Panc1 (cell line): Measurements from ENCODE around the gene TTLL11.

Source experiments
- POLR2AphosphoS5 ChIP-seq: IDR thresholded peaks from 2 replicates; pipeline ENCODE4 v1.6.1; 2012; ENCODE audit warnings: mild to moderate bottlenecking, low read depth, low read length, moderate library complexity
- TCF7L2 ChIP-seq: IDR thresholded peaks from 2 replicates; pipeline ENCODE4 v1.6.1; 2011; ENCODE audit warnings: mild to moderate bottlenecking, low read depth, low read length, inconsistent platforms
- TF ChIP-seq, protein P1 (sequence below): fragments of 450-650 bp; IDR thresholded peaks from 2 replicates; pipeline ENCODE4 v1.5.1; 2017; ENCODE audit warnings: mild to moderate bottlenecking

DNA sequence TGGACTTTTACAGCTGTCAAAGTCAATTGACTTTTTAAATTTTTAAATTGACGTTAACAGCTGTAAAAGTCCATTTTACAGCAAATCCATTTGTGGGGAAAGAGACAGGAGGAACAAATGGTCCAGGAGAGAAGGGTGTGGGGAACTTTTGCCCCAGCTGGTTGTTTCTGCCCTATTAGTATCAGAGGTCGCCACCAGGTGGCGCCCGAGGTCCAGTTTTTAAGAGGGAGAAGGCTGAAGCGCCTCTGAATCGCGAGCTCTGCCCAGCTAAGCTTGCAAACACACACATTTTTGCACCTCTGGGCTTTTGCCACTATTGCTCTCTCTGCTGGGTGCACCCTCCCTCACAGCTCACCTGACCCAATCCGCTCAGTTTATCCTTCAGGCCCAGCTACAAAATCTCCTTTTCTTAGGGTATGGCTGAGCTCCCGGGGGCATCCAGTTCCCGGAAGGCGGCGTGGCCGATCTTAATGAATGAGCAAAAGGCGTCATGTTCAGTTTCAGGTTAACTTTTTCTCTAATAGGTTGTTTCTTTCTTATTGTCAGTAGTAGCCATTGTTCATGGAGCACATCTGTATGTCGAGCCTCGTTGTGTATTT, 6.3 kb upstream of the TTLL11 start:
- TF ChIP-seq, protein P1, sequence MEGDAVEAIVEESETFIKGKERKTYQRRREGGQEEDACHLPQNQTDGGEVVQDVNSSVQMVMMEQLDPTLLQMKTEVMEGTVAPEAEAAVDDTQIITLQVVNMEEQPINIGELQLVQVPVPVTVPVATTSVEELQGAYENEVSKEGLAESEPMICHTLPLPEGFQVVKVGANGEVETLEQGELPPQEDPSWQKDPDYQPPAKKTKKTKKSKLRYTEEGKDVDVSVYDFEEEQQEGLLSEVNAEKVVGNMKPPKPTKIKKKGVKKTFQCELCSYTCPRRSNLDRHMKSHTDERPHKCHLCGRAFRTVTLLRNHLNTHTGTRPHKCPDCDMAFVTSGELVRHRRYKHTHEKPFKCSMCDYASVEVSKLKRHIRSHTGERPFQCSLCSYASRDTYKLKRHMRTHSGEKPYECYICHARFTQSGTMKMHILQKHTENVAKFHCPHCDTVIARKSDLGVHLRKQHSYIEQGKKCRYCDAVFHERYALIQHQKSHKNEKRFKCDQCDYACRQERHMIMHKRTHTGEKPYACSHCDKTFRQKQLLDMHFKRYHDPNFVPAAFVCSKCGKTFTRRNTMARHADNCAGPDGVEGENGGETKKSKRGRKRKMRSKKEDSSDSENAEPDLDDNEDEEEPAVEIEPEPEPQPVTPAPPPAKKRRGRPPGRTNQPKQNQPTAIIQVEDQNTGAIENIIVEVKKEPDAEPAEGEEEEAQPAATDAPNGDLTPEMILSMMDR: peak; percentile 80
- TF ChIP-seq POLR2AphosphoS5: no peak
- TF ChIP-seq TCF7L2: no peak
